HepG2 (cell line): ENCODE measurements around the gene NLRP6. TPM values are rescaled to one million over a fixed set of nuclear protein-coding genes. Genes with fewer than 3 reads are reported as not detected.

Source experiments
- BRD4 ChIP-seq: sonication (generic); formaldehyde crosslinking; IDR thresholded peaks from 2 replicates; pipeline ENCODE4 v1.4.0; 2020; ENCODE audit warnings: missing genetic modification reagents
- EEA1 ChIP-seq: sonication (generic); formaldehyde crosslinking; IDR thresholded peaks from 2 replicates; pipeline ENCODE4 v1.5.1; 2020; ENCODE audit warnings: mild to moderate bottlenecking, missing genetic modification reagents, borderline replicate concordance
- FOXP1 ChIP-seq, 2 experiments: fragments of 450-650 bp in 1 of 2; IDR thresholded peaks; 2 replicates each; pipeline ENCODE4 v1.6.1; 2017 to 2018; ENCODE audit warnings: antibody characterized with exemption in 1 of 2
- HOMEZ ChIP-seq: IDR thresholded peaks from 2 replicates; pipeline ENCODE4 v1.6.1; 2016; ENCODE audit warnings: low read depth
- KIAA2018 ChIP-seq: sonication (generic); formaldehyde crosslinking; IDR thresholded peaks from 2 replicates; pipeline ENCODE4 v1.5.0; 2020; ENCODE audit warnings: mild to moderate bottlenecking, missing genetic modification reagents, borderline replicate concordance
- SP2 ChIP-seq: sonication (generic); formaldehyde crosslinking; IDR thresholded peaks from 2 replicates; pipeline ENCODE4 v1.5.1; 2020; ENCODE audit warnings: mild to moderate bottlenecking, missing genetic modification reagents
- TRAFD1 ChIP-seq: sonication (generic); formaldehyde crosslinking; IDR thresholded peaks from 2 replicates; pipeline ENCODE4 v1.5.1; 2020; ENCODE audit warnings: missing genetic modification reagents, mild to moderate bottlenecking, borderline replicate concordance
- UBTF ChIP-seq: sonication (generic); formaldehyde crosslinking; IDR thresholded peaks from 2 replicates; pipeline ENCODE4 v1.4.0; 2020; ENCODE audit warnings: mild to moderate bottlenecking, missing genetic modification reagents
- ZNF18 ChIP-seq: sonication (generic); formaldehyde crosslinking; IDR thresholded peaks from 2 replicates; pipeline ENCODE4 v1.8.0; 2022; ENCODE audit warnings: mild to moderate bottlenecking, missing genetic modification reagents; ENCODE audit not compliant: insufficient replicate concordance
- ZNF205 ChIP-seq: IDR thresholded peaks from 2 replicates; pipeline ENCODE4 v1.6.1; 2018; ENCODE audit warnings: missing biosample characterization, missing genetic modification reagents
- ZNF367 ChIP-seq: sonication (generic); formaldehyde crosslinking; IDR thresholded peaks from 2 replicates; pipeline ENCODE4 v1.4.0; 2020; ENCODE audit warnings: missing genetic modification reagents, borderline replicate concordance
- ZNF652 ChIP-seq: IDR thresholded peaks from 2 replicates; pipeline ENCODE4 v1.6.1; 2016; ENCODE audit warnings: low read depth, borderline replicate concordance
- polyA plus RNA-seq, 8 experiments: library from polyadenylated mRNA; depleted of rRNA in 3 of 8; stranded (reverse) in 7 of 8; unstranded in 1 of 8; fragments of >200 nt; fragmentation: Illumina TruSeq in 4 of 8; extraction: Trizol in 4 of 8; gene quantifications; 2 replicates each; pipeline versions ENCODE4 v1.2.1 to v1.2.3, GENCODE V29; 2011 to 2016; ENCODE audit warnings: low read depth in 4 of 8, missing spikeins in 1 of 8, mixed read lengths in 1 of 8; ENCODE audit not compliant: insufficient read depth in 1 of 8
- total RNA-seq, 5 experiments: library from RNA; depleted of rRNA; stranded (reverse); fragments of >200 nt; fragmentation: Illumina TruSeq; extraction: Trizol; gene quantifications; 2 replicates each; pipeline ENCODE4 v1.2.3, GENCODE V29; 2016; ENCODE audit warnings: low read depth in 1 of 5

NLRP6 gene
- total and polyA plus RNA-seq, 2 of the 13 experiments (the other 11 are each of a cell fraction or from before 2014, with no cell fraction given), result not detected

- no peak for TF ChIP-seq KIAA2018
- TF ChIP-seq ZNF652 (CRISPR knock-in tag), result no peak
- TF ChIP-seq EEA1 (CRISPR knock-in tag), result no peak
- TF ChIP-seq ZNF367, result no peak; the same call in 1 of the 2 replicates
- TF ChIP-seq SP2 (CRISPR knock-in tag), result 0 out of 2 replicates have a peak, but pooled peaks have one; percentile 34
- no peak for TF ChIP-seq TRAFD1
- TF ChIP-seq FOXP1 (IDR thresholded peaks at IDR 0.05), result no peak
- TF ChIP-seq FOXP1 (CRISPR knock-in tag; IDR thresholded peaks at IDR 0.05), result no peak
- peak; percentile 76; the same call in 1 of the 2 replicates for TF ChIP-seq BRD4
- TF ChIP-seq UBTF (CRISPR knock-in tag), result peak; percentile 89
- peak; percentile 36 for TF ChIP-seq ZNF18 (CRISPR knock-in tag)
- TF ChIP-seq HOMEZ (CRISPR knock-in tag), result no peak
- no peak for TF ChIP-seq ZNF205 (CRISPR knock-in tag)
These were observed 42.0 kb upstream of the NLRP6 start, which contains the start of gene SIRT3 (continued) for GRCh38 chr11:235997-236773.
